ENCODE data around the gene SH3GLB1.
"Not testable (repeated sequence)": the region's sequence is repeated elsewhere in the genome, so short reads cannot be mapped to it uniquely, and the experiment has no call there.

The SH3GLB1 gene

GRCh38 chr1:86704458-86704971 lies at the start of gene SH3GLB1:
Gene SH3GLB1, plus strand, starts transcription at chr1:86704576. Its CDS starts 324 bp downstream, at chr1:86704900.
- peak; percentile 86 for DNase-seq (ENCODE audit: low spot score)

GRCh38 chr1:86658381-86658780 lies 46.0 kb upstream of the SH3GLB1 start:
- DNase-seq (ENCODE audit: low spot score) = not testable (repeated sequence)

GRCh38 chr1:86666368-86666767 lies 38.0 kb upstream of the SH3GLB1 start:
- no peak for DNase-seq (ENCODE audit: low spot score)

GRCh38 chr1:86687595-86687994 lies 16.8 kb upstream of the SH3GLB1 start:
- DNase-seq (ENCODE audit: low spot score) = no peak

GRCh38 chr1:86692641-86693040 lies 11.7 kb upstream of the SH3GLB1 start:
- no peak for DNase-seq (ENCODE audit: low spot score)

- DNase-seq (ENCODE audit: low spot score) = no peak
Measured at GRCh38 chr1:86695400-86695799, 9.0 kb upstream of the SH3GLB1 start.

- DNase-seq (ENCODE audit: low spot score) = no peak
Measured at GRCh38 chr1:86696522-86696921, 7.9 kb upstream of the SH3GLB1 start.

- no peak for DNase-seq (ENCODE audit: low spot score)
Measured at GRCh38 chr1:86699186-86699585, 5.2 kb upstream of the SH3GLB1 start.

- DNase-seq (ENCODE audit: low spot score) = no peak
Measured at GRCh38 chr1:86701731-86702130, 2.6 kb upstream of the SH3GLB1 start.

- DNase-seq (ENCODE audit: low spot score) = not testable (repeated sequence)
Measured at GRCh38 chr1:86702954-86703494, 1.4 kb upstream of the SH3GLB1 start.

- DNase-seq (ENCODE audit: low spot score) = peak; percentile 52
Measured at GRCh38 chr1:86703696-86704457, 499 bp upstream of the SH3GLB1 start.

GRCh38 chr1:86704972-86705664 lies 742 bp downstream of the SH3GLB1 start:
- DNase-seq (ENCODE audit: low spot score) = peak; percentile 38

GRCh38 chr1:86705665-86705985 lies 1.2 kb downstream of the SH3GLB1 start:
- no peak for DNase-seq (ENCODE audit: low spot score)

- DNase-seq (ENCODE audit: low spot score) = no peak
Measured at GRCh38 chr1:86706018-86706635, 1.8 kb downstream of the SH3GLB1 start.

- peak; percentile 43 for DNase-seq (ENCODE audit: low spot score)
Measured at GRCh38 chr1:86708920-86709319, 4.5 kb downstream of the SH3GLB1 start.

- DNase-seq (ENCODE audit: low spot score) = no peak
Measured at GRCh38 chr1:86712088-86712860, 7.9 kb downstream of the SH3GLB1 start.

- DNase-seq (ENCODE audit: low spot score) = no peak
Measured at GRCh38 chr1:86713477-86713876, 9.1 kb downstream of the SH3GLB1 start.

- DNase-seq (ENCODE audit: low spot score) = no peak
Measured at GRCh38 chr1:86714159-86714558, 9.8 kb downstream of the SH3GLB1 start.

- peak; percentile 50 for DNase-seq (ENCODE audit: low spot score)
Measured at GRCh38 chr1:86714561-86715244, 10.3 kb downstream of the SH3GLB1 start.

- no peak for DNase-seq (ENCODE audit: low spot score)
Measured at GRCh38 chr1:86718786-86719185, 14.4 kb downstream of the SH3GLB1 start.

- DNase-seq (ENCODE audit: low spot score) = no peak
Measured at GRCh38 chr1:86731416-86731815, 27.0 kb downstream of the SH3GLB1 start.

Data from CD4-positive, alpha-beta T cell treated with Interleukin-15 for 4 hours (primary cell).